ENCODE results near the gene CFAP410.

DNA sequence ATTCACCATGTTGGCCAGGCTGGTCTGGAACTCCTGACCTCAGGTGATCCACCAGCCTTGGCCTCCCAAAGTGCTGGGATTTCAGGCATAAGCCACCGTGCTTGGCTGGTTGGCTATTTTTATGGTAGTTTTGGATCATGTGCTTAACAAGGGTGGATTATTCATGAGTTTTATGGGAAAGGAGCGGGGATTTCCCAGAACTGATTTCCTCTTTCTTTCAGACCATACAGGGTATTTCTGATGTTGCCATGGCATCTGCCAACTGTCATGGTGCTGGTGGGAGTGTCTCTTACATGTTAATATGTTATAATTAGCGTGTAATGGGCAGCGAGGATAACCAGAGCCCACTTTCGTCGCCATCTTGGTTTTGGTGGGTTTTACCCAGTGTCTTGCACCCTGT is 17.4 kb upstream of the CFAP410 start:
- no peak for TF ChIP-seq ARNTL (CRISPR knock-in tag; IDR thresholded peaks at IDR 0.05; ENCODE audit: borderline replicate concordance, low read depth)
- TF ChIP-seq, protein P1, sequence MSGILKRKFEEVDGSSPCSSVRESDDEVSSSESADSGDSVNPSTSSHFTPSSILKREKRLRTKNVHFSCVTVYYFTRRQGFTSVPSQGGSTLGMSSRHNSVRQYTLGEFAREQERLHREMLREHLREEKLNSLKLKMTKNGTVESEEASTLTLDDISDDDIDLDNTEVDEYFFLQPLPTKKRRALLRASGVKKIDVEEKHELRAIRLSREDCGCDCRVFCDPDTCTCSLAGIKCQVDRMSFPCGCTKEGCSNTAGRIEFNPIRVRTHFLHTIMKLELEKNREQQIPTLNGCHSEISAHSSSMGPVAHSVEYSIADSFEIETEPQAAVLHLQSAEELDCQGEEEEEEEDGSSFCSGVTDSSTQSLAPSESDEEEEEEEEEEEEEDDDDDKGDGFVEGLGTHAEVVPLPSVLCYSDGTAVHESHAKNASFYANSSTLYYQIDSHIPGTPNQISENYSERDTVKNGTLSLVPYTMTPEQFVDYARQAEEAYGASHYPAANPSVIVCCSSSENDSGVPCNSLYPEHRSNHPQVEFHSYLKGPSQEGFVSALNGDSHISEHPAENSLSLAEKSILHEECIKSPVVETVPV (CRISPR knock-in tag; IDR thresholded peaks at IDR 0.05), result no peak
- no peak for TF ChIP-seq ZNF70 (CRISPR knock-in tag; IDR thresholded peaks at IDR 0.05)
- no peak for TF ChIP-seq ZFP30 (CRISPR knock-in tag; IDR thresholded peaks at IDR 0.05)
- no peak for TF ChIP-seq ZNF8 (CRISPR knock-in tag; IDR thresholded peaks at IDR 0.05)
- no peak for TF ChIP-seq TCF4 (CRISPR knock-in tag; IDR thresholded peaks at IDR 0.05; ENCODE audit: borderline replicate concordance)
- TF ChIP-seq, protein P2, sequence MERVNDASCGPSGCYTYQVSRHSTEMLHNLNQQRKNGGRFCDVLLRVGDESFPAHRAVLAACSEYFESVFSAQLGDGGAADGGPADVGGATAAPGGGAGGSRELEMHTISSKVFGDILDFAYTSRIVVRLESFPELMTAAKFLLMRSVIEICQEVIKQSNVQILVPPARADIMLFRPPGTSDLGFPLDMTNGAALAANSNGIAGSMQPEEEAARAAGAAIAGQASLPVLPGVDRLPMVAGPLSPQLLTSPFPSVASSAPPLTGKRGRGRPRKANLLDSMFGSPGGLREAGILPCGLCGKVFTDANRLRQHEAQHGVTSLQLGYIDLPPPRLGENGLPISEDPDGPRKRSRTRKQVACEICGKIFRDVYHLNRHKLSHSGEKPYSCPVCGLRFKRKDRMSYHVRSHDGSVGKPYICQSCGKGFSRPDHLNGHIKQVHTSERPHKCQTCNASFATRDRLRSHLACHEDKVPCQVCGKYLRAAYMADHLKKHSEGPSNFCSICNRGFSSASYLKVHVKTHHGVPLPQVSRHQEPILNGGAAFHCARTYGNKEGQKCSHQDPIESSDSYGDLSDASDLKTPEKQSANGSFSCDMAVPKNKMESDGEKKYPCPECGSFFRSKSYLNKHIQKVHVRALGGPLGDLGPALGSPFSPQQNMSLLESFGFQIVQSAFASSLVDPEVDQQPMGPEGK (CRISPR knock-in tag; IDR thresholded peaks at IDR 0.05; ENCODE audit: borderline replicate concordance), result no peak
- TF ChIP-seq CSDC2 (CRISPR knock-in tag; IDR thresholded peaks at IDR 0.05), result no peak
- TF ChIP-seq BACH2 (CRISPR knock-in tag; IDR thresholded peaks at IDR 0.05; ENCODE audit: borderline replicate concordance), result no peak
- TF ChIP-seq ZFP3 (CRISPR knock-in tag; IDR thresholded peaks at IDR 0.05), result no peak
- TF ChIP-seq, protein P3, sequence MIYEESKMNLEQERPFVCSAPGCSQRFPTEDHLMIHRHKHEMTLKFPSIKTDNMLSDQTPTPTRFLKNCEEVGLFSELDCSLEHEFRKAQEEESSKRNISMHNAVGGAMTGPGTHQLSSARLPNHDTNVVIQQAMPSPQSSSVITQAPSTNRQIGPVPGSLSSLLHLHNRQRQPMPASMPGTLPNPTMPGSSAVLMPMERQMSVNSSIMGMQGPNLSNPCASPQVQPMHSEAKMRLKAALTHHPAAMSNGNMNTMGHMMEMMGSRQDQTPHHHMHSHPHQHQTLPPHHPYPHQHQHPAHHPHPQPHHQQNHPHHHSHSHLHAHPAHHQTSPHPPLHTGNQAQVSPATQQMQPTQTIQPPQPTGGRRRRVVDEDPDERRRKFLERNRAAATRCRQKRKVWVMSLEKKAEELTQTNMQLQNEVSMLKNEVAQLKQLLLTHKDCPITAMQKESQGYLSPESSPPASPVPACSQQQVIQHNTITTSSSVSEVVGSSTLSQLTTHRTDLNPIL (CRISPR knock-in tag; IDR thresholded peaks at IDR 0.05; ENCODE audit: low read depth), result no peak
- TF ChIP-seq TOX (CRISPR knock-in tag; IDR thresholded peaks at IDR 0.05; ENCODE audit: borderline replicate concordance), result no peak
- TF ChIP-seq RARB (CRISPR knock-in tag; IDR thresholded peaks at IDR 0.05), result no peak
- TF ChIP-seq ISL1 (CRISPR knock-in tag; IDR thresholded peaks at IDR 0.05), result no peak
